HFF-Myc (cell line): ENCODE results near the gene C3orf22.

Source experiments
- DNase-seq: peaks from one replicate; pipeline ENCODE4 v3.0.0-alpha.2; 2011; ENCODE audit warnings: low read depth; ENCODE audit errors: extremely low read depth
- H3K4me3 ChIP-seq: replicated peaks from 2 replicates; pipeline ENCODE4 v1.5.1; 2011; ENCODE audit warnings: low read depth, mild to moderate bottlenecking, control low read depth, low read length
- CTCF ChIP-seq: IDR thresholded peaks from 2 replicates; pipeline ENCODE4 v1.5.1; 2012; ENCODE audit warnings: mild to moderate bottlenecking, low read depth, low read length, control low read depth; ENCODE audit errors: missing control alignments

Gene C3orf22

GRCh38 chr3:126528419-126528799 is 30.3 kb downstream of the C3orf22 start:
- TF ChIP-seq CTCF, result no peak
- no peak for DNase-seq
- no peak overlapping the region for H3K4me3 ChIP-seq

DNA sequence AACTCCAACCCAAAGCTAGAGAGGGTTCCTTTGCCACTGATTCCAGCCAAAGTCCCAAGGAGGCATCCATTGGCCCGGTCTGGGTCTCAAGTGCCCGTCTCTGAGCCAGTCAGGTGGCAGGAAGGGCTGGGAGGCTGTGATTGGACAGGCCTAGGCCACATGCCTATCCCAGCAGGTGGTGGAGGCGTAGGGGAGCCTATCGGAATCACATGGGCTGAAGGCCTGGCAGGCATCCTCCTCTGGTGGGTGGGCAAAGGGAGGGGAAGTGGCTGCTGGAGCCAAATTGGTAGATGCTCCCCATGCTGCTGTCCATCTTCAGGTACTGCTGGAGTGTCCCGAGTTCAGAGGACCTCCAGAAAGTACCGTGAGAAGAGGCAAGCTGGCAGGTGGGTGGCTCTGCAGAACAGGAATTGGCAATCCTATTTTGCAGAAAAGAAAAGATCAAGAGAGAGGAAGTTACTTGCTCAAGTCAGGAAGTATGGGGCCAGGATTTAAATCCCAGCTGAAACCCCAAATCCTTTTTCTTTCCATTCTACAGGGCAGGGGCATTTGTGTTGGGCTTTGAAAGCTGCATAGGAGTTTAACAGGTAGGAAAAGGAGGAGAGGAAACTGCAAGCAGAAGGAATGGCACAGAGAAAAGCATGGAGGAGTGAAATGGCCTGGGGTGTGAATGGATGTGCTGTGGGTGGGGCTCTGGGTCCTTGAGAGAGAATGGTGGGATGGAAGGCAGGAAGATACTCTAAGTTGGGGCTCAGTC is 31.1 kb downstream of the C3orf22 start:
- no peak for TF ChIP-seq CTCF

GRCh38 chr3:126527006-126527405 is 31.7 kb downstream of the C3orf22 start:
- H3K4me3 ChIP-seq, result no peak overlapping the region
- TF ChIP-seq CTCF, result no peak
- no peak for DNase-seq

More for the DNA sequence above, 31.1 kb downstream of the C3orf22 start:
- DNase-seq, result no peak
- H3K4me3 ChIP-seq, result no peak overlapping the region

GRCh38 chr3:126526668-126527005 is 32.1 kb downstream of the C3orf22 start:
- no peak for TF ChIP-seq CTCF
- no peak for DNase-seq
- no peak overlapping the region for H3K4me3 ChIP-seq

GRCh38 chr3:126525853-126526667 is 32.7 kb downstream of the C3orf22 start:
- DNase-seq, result no peak
- no peak for TF ChIP-seq CTCF
- no peak overlapping the region for H3K4me3 ChIP-seq

DNA sequence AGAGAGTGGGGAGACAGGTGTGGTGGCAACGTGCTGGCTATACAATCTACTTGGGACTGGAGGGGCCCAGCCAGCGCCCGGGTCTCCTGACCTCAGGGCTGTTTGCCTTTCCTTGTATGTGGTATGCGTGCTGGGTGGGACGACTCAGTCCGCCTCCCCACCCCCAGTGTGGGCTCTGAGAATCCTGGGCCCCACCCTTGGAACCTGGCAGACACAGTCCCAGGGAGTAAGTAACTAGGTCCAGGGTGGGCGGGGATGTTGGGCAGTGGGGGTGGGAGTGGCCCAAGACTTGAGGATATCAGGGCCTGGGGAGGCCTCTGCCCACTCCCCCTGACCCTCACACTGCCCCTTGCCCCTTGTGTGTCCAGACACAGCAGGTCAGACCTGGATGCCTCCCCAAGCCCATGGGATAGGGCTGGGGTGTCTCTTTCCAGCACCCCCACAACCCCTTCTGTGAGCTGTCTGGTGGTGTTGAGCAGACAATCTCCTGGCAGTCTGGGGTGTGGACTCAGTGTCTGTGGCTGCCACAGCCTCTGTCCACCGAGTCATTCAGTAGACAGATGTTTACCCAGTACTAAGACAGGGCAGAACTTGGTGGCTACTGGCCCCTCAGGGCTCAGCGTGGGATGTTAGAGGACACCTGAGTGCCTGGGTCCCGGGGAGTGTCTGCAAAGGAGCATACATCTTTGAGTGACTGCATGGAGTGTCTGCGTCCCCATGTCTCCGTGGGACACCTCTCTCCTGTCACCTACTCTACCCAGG is 33.5 kb downstream of the C3orf22 start:
- no peak for TF ChIP-seq CTCF
- H3K4me3 ChIP-seq, result no peak overlapping the region
- no peak for DNase-seq
